Mesenchymal stem cell (in vitro differentiated cells and primary cell): ENCODE results near the gene SULT1B1.
A peak's percentile ranks its signal among the peaks of the same experiment; 100 is the strongest.

Experiments used
- DNase-seq: peaks from one replicate; pipeline ENCODE4 v3.0.0-alpha.2; 2013
- H2AFZ ChIP-seq: one replicate; pipeline ENCODE4 v1.6.1; 2013; ENCODE audit warnings: low read depth, mild to moderate bottlenecking, control low read depth, inconsistent platforms, low read length, moderate library complexity
- H2AK5ac ChIP-seq: 2 replicates; pipeline ENCODE4 v1.6.1; 2013; ENCODE audit warnings: low read length, moderate library complexity, mild to moderate bottlenecking, inconsistent platforms; ENCODE audit not compliant: severe bottlenecking
- H2BK120ac ChIP-seq: one replicate; pipeline ENCODE4 v1.6.1; 2013; ENCODE audit warnings: low read depth, mild to moderate bottlenecking, inconsistent platforms, low read length, moderate library complexity
- H2BK12ac ChIP-seq, 2 experiments: one replicate each; pipeline ENCODE4 v1.6.1; 2013; ENCODE audit warnings: inconsistent platforms in 2 of 2, low read length in 2 of 2, mild to moderate bottlenecking in 2 of 2, moderate library complexity in 2 of 2, control low read depth in 1 of 2
- H2BK15ac ChIP-seq: one replicate; pipeline ENCODE4 v1.6.1; 2013; ENCODE audit warnings: mild to moderate bottlenecking, low read depth, inconsistent platforms; ENCODE audit not compliant: poor library complexity, severe bottlenecking
- H2BK5ac ChIP-seq: 2 replicates; pipeline ENCODE4 v1.6.1; 2013; ENCODE audit warnings: low read depth, mild to moderate bottlenecking, low read length, control low read depth, inconsistent platforms; ENCODE audit not compliant: poor library complexity, severe bottlenecking
- H3K14ac ChIP-seq, 2 experiments: one replicate each; pipeline ENCODE4 v1.6.1; 2013; ENCODE audit warnings: inconsistent platforms in 2 of 2, low read length in 2 of 2, control low read depth in 1 of 2, mild to moderate bottlenecking in 1 of 2, moderate library complexity in 1 of 2
- H3K18ac ChIP-seq, 2 experiments: one replicate each; pipeline ENCODE4 v1.6.1; 2013; ENCODE audit warnings: inconsistent platforms in 2 of 2, low read length in 2 of 2, control low read depth in 1 of 2, low read depth in 1 of 2, mild to moderate bottlenecking in 1 of 2
- H3K23ac ChIP-seq, 2 experiments: one replicate each; pipeline ENCODE4 v1.6.1; 2013; ENCODE audit warnings: inconsistent platforms in 2 of 2, low read length in 2 of 2, mild to moderate bottlenecking in 2 of 2, moderate library complexity in 2 of 2, control low read depth in 1 of 2
- H3K27ac ChIP-seq: 2 replicates; pipeline ENCODE4 v1.5.1; 2013; ENCODE audit warnings: mild to moderate bottlenecking, moderate library complexity, low read length, control low read depth, inconsistent platforms; ENCODE audit not compliant: poor library complexity, severe bottlenecking
- H3K27me3 ChIP-seq, 2 experiments: 2 replicates each; pipeline versions ENCODE4 v1.6.1 to v1.7.0; 2013; ENCODE audit warnings: low read length in 2 of 2, mild to moderate bottlenecking in 2 of 2, moderate library complexity in 2 of 2, control low read depth in 1 of 2, inconsistent platforms in 1 of 2; ENCODE audit not compliant: control insufficient read depth in 1 of 2, insufficient read depth in 1 of 2
- H3K36me3 ChIP-seq, 2 experiments: 2 replicates each; pipeline versions ENCODE4 v1.6.1 to v1.7.0; 2013; ENCODE audit warnings: low read length in 2 of 2, control low read depth in 1 of 2, inconsistent platforms in 1 of 2, low read depth in 1 of 2, mild to moderate bottlenecking in 1 of 2; ENCODE audit not compliant: insufficient read depth in 2 of 2, control insufficient read depth in 1 of 2
- H3K4ac ChIP-seq, 2 experiments: one replicate each; pipeline ENCODE4 v1.6.1; 2013; ENCODE audit warnings: inconsistent platforms in 2 of 2, low read length in 2 of 2, mild to moderate bottlenecking in 2 of 2, moderate library complexity in 2 of 2, control low read depth in 1 of 2, low read depth in 1 of 2
- H3K4me1 ChIP-seq: 2 replicates; pipeline ENCODE4 v1.6.1; 2013; ENCODE audit warnings: low read depth, low read length, control low read depth; ENCODE audit not compliant: control insufficient read depth, insufficient read depth
- H3K4me2 ChIP-seq: 2 replicates; pipeline ENCODE4 v1.6.1; 2013; ENCODE audit warnings: low read length, mild to moderate bottlenecking, inconsistent platforms; ENCODE audit not compliant: poor library complexity, severe bottlenecking
- H3K4me3 ChIP-seq, 2 experiments: 2 replicates each; pipeline versions ENCODE4 v1.5.1 to v1.7.0; 2013; ENCODE audit warnings: low read length in 2 of 2, mild to moderate bottlenecking in 2 of 2, control low read depth in 1 of 2, low read depth in 1 of 2; ENCODE audit not compliant: insufficient read depth in 1 of 2
- H3K79me1 ChIP-seq: replicated peaks from 2 replicates; pipeline ENCODE4 v1.6.1; 2013; ENCODE audit warnings: mild to moderate bottlenecking, control low read depth, low read length, inconsistent platforms; ENCODE audit not compliant: poor library complexity, severe bottlenecking
- H3K9ac ChIP-seq: 2 replicates; pipeline ENCODE4 v1.7.0; 2013; ENCODE audit warnings: mild to moderate bottlenecking, low read length, moderate library complexity
- H3K9me3 ChIP-seq: 2 replicates; pipeline ENCODE4 v1.7.0; 2013; ENCODE audit warnings: mild to moderate bottlenecking, low read length; ENCODE audit not compliant: control insufficient read depth
- H4K8ac ChIP-seq: one replicate; pipeline ENCODE4 v1.6.1; 2013; ENCODE audit warnings: inconsistent platforms, mild to moderate bottlenecking, low read length, moderate library complexity
- H4K91ac ChIP-seq: one replicate; pipeline ENCODE4 v1.6.1; 2013; ENCODE audit warnings: mild to moderate bottlenecking, low read length, inconsistent platforms
- WGBS: methylation state at CpG from one replicate; pipeline ENCODE4 v1.1.7; 2013; ENCODE audit warnings: mixed read lengths; 5-methylcytosine and 5-hydroxymethylcytosine counted together

Gene SULT1B1

DNA sequence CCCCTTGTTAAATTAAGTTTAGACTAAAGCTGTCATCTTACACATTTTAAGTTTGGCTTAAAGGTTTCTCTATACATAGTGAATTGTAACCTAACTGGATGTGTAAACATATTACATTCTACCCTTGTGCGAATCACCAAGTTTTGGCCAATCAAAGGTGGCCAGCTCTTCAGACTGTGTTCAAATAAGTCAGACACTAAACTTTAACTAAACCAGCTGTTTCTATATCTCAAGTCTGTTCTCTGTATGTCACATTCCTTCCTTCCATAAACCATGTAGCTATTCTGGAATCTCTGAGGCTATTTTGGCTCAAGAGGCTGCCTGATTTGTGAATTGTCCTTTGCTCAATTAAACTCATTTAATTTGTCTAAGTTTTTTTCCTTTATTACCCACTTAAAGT is 6.7 kb downstream of the SULT1B1 start:
- Histone ChIP-seq H4K8ac (no peak overlapping the region), H3K14ac (no peak overlapping the region), H2BK12ac (no peak overlapping the region), H2BK15ac (no peak overlapping the region), H3K4ac (no peak overlapping the region), H3K27ac (no peak overlapping the region), H3K23ac (no peak overlapping the region), H3K4me2 (no peak overlapping the region), H2AFZ (no peak overlapping the region), H3K4me3 (no peak overlapping the region), H2AK5ac (no peak overlapping the region), H3K27me3 (no peaks in the 10 kb centered on the region), H2BK120ac (no peak overlapping the region), H3K4me1 (no peaks in the 10 kb centered on the region), H3K9ac (no peak overlapping the region), H3K79me1 (no peaks in the 10 kb centered on the region), H3K36me3 (no peaks in the 10 kb centered on the region), H2BK5ac (no peak overlapping the region), H3K18ac (no peak overlapping the region), H3K9me3 (no peaks in the 10 kb centered on the region), H4K91ac (no peak overlapping the region)
- 93% methylated on average over 1 of the region's 1 CpG for WGBS
- DNase-seq: peak; percentile 35

DNA sequence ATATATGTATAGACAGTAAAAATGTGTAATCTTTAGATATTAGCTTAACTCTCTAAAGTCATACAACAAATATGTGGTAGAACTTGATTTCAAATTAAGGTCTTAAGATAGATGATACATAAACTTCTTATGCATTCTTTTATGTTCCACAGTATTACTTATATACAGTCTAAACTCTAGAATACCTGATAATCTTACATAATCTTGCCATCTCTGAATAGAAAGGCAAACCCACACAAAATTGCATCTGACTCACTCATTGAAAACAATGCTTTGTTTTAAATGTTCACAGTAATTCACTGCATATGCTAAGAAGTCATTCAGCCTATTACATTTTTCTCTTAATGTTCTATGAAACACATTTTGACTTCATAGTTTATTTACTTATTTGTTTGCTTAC is 10.1 kb downstream of the SULT1B1 start:
- Histone ChIP-seq H3K36me3 (no peaks in the 10 kb centered on the region), H4K91ac (no peak overlapping the region), H2BK15ac (no peak overlapping the region), H3K23ac (no peak overlapping the region), H2AK5ac (no peak overlapping the region), H3K14ac (no peak overlapping the region), H3K18ac (no peak overlapping the region), H3K79me1 (no peaks in the 10 kb centered on the region), H3K4me2 (no peak overlapping the region), H3K4me3 (no peak overlapping the region), H3K27me3 (no peaks in the 10 kb centered on the region), H3K27ac (no peak overlapping the region), H2BK12ac (no peak overlapping the region), H4K8ac (no peak overlapping the region), H3K4ac (no peak overlapping the region), H2BK5ac (no peak overlapping the region), H2AFZ (no peak overlapping the region), H3K9me3 (no peaks in the 10 kb centered on the region), H3K9ac (no peak overlapping the region), H3K4me1 (peaks cover 2% of the 10 kb centered on the region), H2BK120ac (no peak overlapping the region)
- DNase-seq: no peak

DNA sequence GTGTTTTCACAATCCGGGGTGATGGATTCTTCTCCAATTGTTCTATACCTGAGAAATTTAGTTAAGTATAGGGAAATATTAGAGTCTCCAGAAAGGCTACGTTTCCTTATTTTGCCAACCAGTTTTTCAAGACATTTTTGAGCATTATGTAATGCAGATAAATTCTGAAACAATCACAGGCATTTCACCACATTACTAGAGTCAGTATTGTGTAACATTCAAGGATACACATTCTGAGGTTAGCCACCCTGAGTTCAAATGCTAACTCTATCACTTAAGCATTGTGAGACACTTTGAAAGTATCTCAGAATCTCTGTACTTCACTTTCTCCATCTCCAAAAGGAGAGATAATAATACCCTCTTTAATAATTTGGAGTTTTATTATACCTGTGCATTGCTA is 10.6 kb downstream of the SULT1B1 start:
- H2BK15ac ChIP-seq: no peak overlapping the region

DNA sequence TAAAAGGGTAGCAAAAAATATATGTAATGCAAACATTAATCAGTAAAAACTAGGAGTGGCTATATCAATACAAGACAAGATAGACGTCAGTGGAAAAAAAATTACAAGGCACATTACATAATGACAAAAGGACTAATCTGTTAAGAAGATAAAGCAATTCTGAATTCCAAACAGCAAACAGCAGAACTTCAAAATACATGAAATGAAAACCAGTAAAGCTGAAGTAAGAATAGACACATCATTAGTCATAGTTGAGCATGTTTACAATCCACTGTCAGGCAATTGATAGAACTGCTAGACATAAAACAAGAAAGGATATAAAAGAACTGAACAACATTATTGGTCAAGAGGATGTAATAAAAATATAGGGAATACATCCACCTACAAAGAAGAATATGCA is 12.2 kb downstream of the SULT1B1 start:
- Histone ChIP-seq H3K4ac (no peak overlapping the region), H3K4me3 (no peak overlapping the region), H2BK120ac (no peak overlapping the region), H3K18ac (no peak overlapping the region), H4K91ac (no peak overlapping the region), H3K36me3 (no peaks in the 10 kb centered on the region), H2AFZ (no peak overlapping the region), H2BK15ac (no peak overlapping the region), H4K8ac (no peak overlapping the region), H2BK12ac (no peak overlapping the region), H2AK5ac (no peak overlapping the region), H2BK5ac (no peak overlapping the region), H3K27me3 (no peaks in the 10 kb centered on the region), H3K79me1 (no peaks in the 10 kb centered on the region), H3K14ac (no peak overlapping the region), H3K27ac (no peak overlapping the region), H3K9me3 (no peaks in the 10 kb centered on the region), H3K4me2 (no peak overlapping the region), H3K23ac (no peak overlapping the region), H3K4me1 (peaks cover 2% of the 10 kb centered on the region), H3K9ac (no peak overlapping the region)
- WGBS: no CpG with 5 or more reads among the region's 1 CpG
- DNase-seq: peak; percentile 5

More for the DNA sequence above, 10.6 kb downstream of the SULT1B1 start:
- Histone ChIP-seq H3K27me3 (no peaks in the 10 kb centered on the region), H3K9ac (no peak overlapping the region), H2BK120ac (no peak overlapping the region), H3K4me1 (peaks cover 2% of the 10 kb centered on the region), H4K91ac (no peak overlapping the region), H3K79me1 (no peaks in the 10 kb centered on the region), H2BK12ac (no peak overlapping the region), H2AFZ (no peak overlapping the region), H3K9me3 (no peaks in the 10 kb centered on the region), H4K8ac (no peak overlapping the region), H2AK5ac (no peak overlapping the region), H3K14ac (no peak overlapping the region), H3K4ac (no peak overlapping the region), H2BK5ac (no peak overlapping the region), H3K36me3 (no peaks in the 10 kb centered on the region), H3K4me3 (no peak overlapping the region), H3K18ac (no peak overlapping the region), H3K23ac (no peak overlapping the region), H3K4me2 (no peak overlapping the region), H3K27ac (no peak overlapping the region)
- DNase-seq: no peak
- no CpG with 5 or more reads among the region's 2 CpGs for WGBS
